HEK293T (cell line): Measurements from ENCODE around the gene MLLT3.

ENCODE experiments used
- ARNT ChIP-seq: fragments of 450-650 bp; IDR thresholded peaks from 2 replicates; pipeline ENCODE4 v1.6.1; 2017; ENCODE audit warnings: mild to moderate bottlenecking
- BHLHE40 ChIP-seq: fragments of 450-650 bp; IDR thresholded peaks from 2 replicates; pipeline ENCODE4 v1.6.1; 2016; ENCODE audit warnings: mild to moderate bottlenecking, moderate library complexity, borderline replicate concordance
- CTBP1 ChIP-seq: fragments of 450-650 bp; IDR thresholded peaks from 2 replicates; pipeline ENCODE4 v1.6.1; 2016; ENCODE audit warnings: borderline replicate concordance
- ELF4 ChIP-seq: fragments of 450-650 bp; IDR thresholded peaks from 2 replicates; pipeline ENCODE4 v1.6.1; 2017; ENCODE audit warnings: antibody characterized with exemption
- FOXA1 ChIP-seq: fragments of 450-650 bp; IDR thresholded peaks from 2 replicates; pipeline ENCODE4 v1.6.1; 2016; ENCODE audit warnings: mild to moderate bottlenecking
- FOXK2 ChIP-seq: fragments of 450-650 bp; IDR thresholded peaks from 2 replicates; pipeline ENCODE4 v1.6.1; 2016; ENCODE audit warnings: mild to moderate bottlenecking
- FOXM1 ChIP-seq: fragments of 450-650 bp; IDR thresholded peaks from 2 replicates; pipeline ENCODE4 v1.6.1; 2017; ENCODE audit warnings: mild to moderate bottlenecking, borderline replicate concordance
- NFRKB ChIP-seq: fragments of 450-650 bp; IDR thresholded peaks from 2 replicates; pipeline ENCODE4 v1.6.1; 2016; ENCODE audit warnings: mild to moderate bottlenecking, moderate library complexity
- PKNOX1 ChIP-seq: fragments of 450-650 bp; IDR thresholded peaks from 2 replicates; pipeline ENCODE4 v1.6.1; 2016
- SP1 ChIP-seq: fragments of 450-650 bp; IDR thresholded peaks from 2 replicates; pipeline ENCODE4 v1.6.1; 2017

- TF ChIP-seq ELF4 (no peak), ARNT (no peak), NFRKB (no peak), SP1 (no peak), BHLHE40 (no peak), CTBP1 (no peak), FOXK2 (no peak), PKNOX1 (0 out of 2 replicates have a peak, but pooled peaks have one; percentile 16), FOXA1 (no peak), FOXM1 (no peak)
Observed at GRCh38 chr9:20509466-20509865, 112.8 kb downstream of the MLLT3 start.
